PC-9 (cell line): ENCODE results near the gene TPCN2. TPM values are rescaled to one million over a fixed set of nuclear protein-coding genes. Genes with fewer than 3 reads are reported as not detected.

Experiments used
- BruUV-seq: library from RNA; stranded (reverse); fragments of 400-500 nt; replicated peaks from 2 replicates; lab custom pipeline; 2021; lab: Mats Ljungman, UMichigan
- CTCF ChIA-PET: fragments of 300-600 bp; sonication (Branson Sonifier 250); formaldehyde crosslinking; loops from one replicate; lab custom pipeline; 2022; ENCODE audit warnings: antibody characterized with exemption; lab: Charles Lee
- POLR2A ChIA-PET: fragments of 300-600 bp; sonication (Branson Sonifier 250); formaldehyde crosslinking; loops from one replicate; lab custom pipeline; 2022; ENCODE audit warnings: antibody characterized with exemption; ENCODE audit not compliant: unreplicated experiment; lab: Charles Lee
- DNase-seq, 2 experiments: peaks; one replicate each; pipeline versions ENCODE4 v3.0.0 to v3.0.0-alpha.2; 2015 to 2022; ENCODE audit warnings: mixed read lengths in 1 of 2
- H2AFZ ChIP-seq: fragments of 200-600 bp; sonication (generic); 2 replicates; pipeline ENCODE4 v1.8.1; 2017; ENCODE audit warnings: antibody characterized with exemption
- H3F3A ChIP-seq: fragments of 200-600 bp; sonication (generic); 2 replicates; pipeline ENCODE4 v1.8.1; 2017; ENCODE audit warnings: antibody characterized with exemption, mild to moderate bottlenecking, low read depth; ENCODE audit not compliant: insufficient read depth
- H3K27ac ChIP-seq: fragments of 200-600 bp; sonication (generic); 2 replicates; pipeline ENCODE4 v1.6.1; 2016; ENCODE audit warnings: mixed run types
- H3K27me3 ChIP-seq: fragments of 200-600 bp; sonication (generic); 2 replicates; pipeline ENCODE4 v1.6.1; 2016; ENCODE audit warnings: low read depth, mixed run types; ENCODE audit not compliant: insufficient read depth
- H3K36me3 ChIP-seq: fragments of 200-600 bp; sonication (generic); 2 replicates; pipeline ENCODE4 v1.6.1; 2016; ENCODE audit warnings: low read depth, mixed run types
- H3K4me1 ChIP-seq: fragments of 200-600 bp; sonication (generic); replicated peaks from 2 replicates; pipeline ENCODE4 v1.6.1; 2016; ENCODE audit warnings: mixed run types; ENCODE audit not compliant: insufficient read depth
- H3K4me2 ChIP-seq: fragments of 200-600 bp; sonication (generic); 2 replicates; pipeline ENCODE4 v1.6.1; 2017; ENCODE audit warnings: mixed run types
- H3K4me3 ChIP-seq: fragments of 200-600 bp; sonication (generic); 2 replicates; pipeline ENCODE4 v1.6.1; 2016; ENCODE audit warnings: mixed run types
- H3K79me2 ChIP-seq: fragments of 200-600 bp; sonication (generic); 2 replicates; pipeline ENCODE4 v1.6.1; 2017; ENCODE audit warnings: low read depth, mixed run types
- H3K9me2 ChIP-seq: fragments of 200-600 bp; sonication (generic); 2 replicates; pipeline ENCODE4 v1.8.1; 2017; ENCODE audit warnings: mild to moderate bottlenecking; ENCODE audit not compliant: insufficient read depth
- H3K9me3 ChIP-seq: fragments of 200-600 bp; sonication (generic); 2 replicates; pipeline ENCODE4 v1.8.1; 2016; ENCODE audit warnings: low read depth; ENCODE audit not compliant: insufficient read depth
- H4K20me1 ChIP-seq: fragments of 200-600 bp; sonication (generic); 2 replicates; pipeline ENCODE4 v1.8.1; 2017; ENCODE audit not compliant: insufficient read depth
- EZH2 ChIP-seq: fragments of 200-600 bp; sonication (generic); IDR thresholded peaks from 2 replicates; pipeline ENCODE4 v1.8.0; 2017; ENCODE audit warnings: antibody characterized with exemption, low read depth
- intact Hi-C: fragments of 100-400 bp; cut with micrococcal nuclease; formaldehyde crosslinking; loops from one replicate; pipeline ENCODE4 v1.10.0; 2022; ENCODE audit not compliant: unreplicated experiment
- total RNA-seq: library from RNA; stranded (reverse); gene quantifications from 2 replicates; pipeline ENCODE4 v1.2.3, GENCODE V29; 2021
- TF ChIP-seq, protein P1 (sequence below): fragments of 200-600 bp; sonication (generic); conservative IDR thresholded peaks from 2 replicates; pipeline ENCODE4 v1.6.1; 2017; ENCODE audit warnings: mixed run types, antibody characterized with exemption, mild to moderate bottlenecking, moderate library complexity

TPCN2 gene
- total RNA-seq, 1 experiment from 2014 or later: 24.8 TPM

DNA sequence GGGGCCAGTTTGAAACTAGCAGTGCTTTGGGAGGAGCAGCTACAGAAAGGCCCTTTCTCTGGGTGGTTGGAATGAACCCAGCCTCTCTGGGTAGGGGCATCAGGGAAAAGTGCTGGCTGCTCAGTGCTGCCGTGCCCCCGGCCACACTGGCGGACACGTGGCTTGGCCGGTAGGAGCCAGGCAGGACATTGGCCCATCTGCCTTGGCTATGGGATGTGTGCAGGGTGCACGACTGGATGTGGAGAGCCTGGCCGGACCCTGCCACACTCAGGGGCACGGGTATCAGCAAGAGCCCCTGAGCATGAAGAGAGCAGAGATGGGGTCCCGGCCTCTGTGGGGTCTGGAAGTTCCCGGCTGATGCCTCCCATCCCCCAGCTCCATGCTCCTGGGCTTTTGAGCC is 46.6 kb downstream of the TPCN2 start:
- H3K79me2 ChIP-seq: no peaks in the 10 kb centered on the region
- H3K4me1 ChIP-seq: peaks cover 12% of the 10 kb centered on the region; the same call in 1 of the 2 replicates
- no peaks in the 10 kb centered on the region for H3K27me3 ChIP-seq
- no peaks in the 10 kb centered on the region for H3K9me2 ChIP-seq
- H3K27ac ChIP-seq: no peak overlapping the region
- DNase-seq: no peak
- peaks cover 5% of the 10 kb centered on the region; the same call in 1 of the 2 replicates for H3K36me3 ChIP-seq
- H2AFZ ChIP-seq: no peak overlapping the region
- H3K4me2 ChIP-seq: no peak overlapping the region
- no peak overlapping the region for H3K4me3 ChIP-seq
- no peak for TF ChIP-seq EZH2
- TF ChIP-seq, protein P1, sequence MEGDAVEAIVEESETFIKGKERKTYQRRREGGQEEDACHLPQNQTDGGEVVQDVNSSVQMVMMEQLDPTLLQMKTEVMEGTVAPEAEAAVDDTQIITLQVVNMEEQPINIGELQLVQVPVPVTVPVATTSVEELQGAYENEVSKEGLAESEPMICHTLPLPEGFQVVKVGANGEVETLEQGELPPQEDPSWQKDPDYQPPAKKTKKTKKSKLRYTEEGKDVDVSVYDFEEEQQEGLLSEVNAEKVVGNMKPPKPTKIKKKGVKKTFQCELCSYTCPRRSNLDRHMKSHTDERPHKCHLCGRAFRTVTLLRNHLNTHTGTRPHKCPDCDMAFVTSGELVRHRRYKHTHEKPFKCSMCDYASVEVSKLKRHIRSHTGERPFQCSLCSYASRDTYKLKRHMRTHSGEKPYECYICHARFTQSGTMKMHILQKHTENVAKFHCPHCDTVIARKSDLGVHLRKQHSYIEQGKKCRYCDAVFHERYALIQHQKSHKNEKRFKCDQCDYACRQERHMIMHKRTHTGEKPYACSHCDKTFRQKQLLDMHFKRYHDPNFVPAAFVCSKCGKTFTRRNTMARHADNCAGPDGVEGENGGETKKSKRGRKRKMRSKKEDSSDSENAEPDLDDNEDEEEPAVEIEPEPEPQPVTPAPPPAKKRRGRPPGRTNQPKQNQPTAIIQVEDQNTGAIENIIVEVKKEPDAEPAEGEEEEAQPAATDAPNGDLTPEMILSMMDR: no peak
- no peaks in the 10 kb centered on the region for H3K9me3 ChIP-seq
- CTCF ChIA-PET: no interaction called here
- H4K20me1 ChIP-seq: no peaks in the 10 kb centered on the region
- BruUV-seq: no TSS peak
- POLR2A ChIA-PET: no interaction called here
- intact Hi-C loops: no loop called here
- peaks cover 13% of the 10 kb centered on the region; the same call in 1 of the 2 replicates for H3F3A ChIP-seq

DNA sequence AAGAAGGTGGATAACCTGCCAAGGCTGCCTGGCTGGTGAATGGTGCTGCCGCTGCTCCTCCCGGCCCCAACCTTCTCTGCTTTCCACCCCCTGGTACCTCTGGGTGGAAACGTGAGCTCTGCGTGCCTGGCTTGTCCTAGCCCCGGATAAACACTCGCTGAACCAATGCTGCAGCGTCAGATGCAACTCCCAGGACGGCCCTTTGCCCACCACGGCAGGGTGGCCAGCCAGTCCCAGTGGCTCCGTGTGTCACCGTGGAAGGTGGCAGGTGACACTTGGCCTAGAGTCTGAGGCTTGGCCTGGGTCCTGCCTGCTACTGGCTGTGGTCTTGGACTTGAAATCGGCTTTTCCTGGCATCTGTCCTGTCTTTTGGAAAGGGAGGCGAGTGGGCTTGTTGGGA is 47.7 kb downstream of the TPCN2 start:
- no peaks in the 10 kb centered on the region for H3K27me3 ChIP-seq
- peaks cover 9% of the 10 kb centered on the region; the same call in 1 of the 2 replicates for H3F3A ChIP-seq
- no peak overlapping the region for H2AFZ ChIP-seq
- H3K4me3 ChIP-seq: no peak overlapping the region
- H3K9me3 ChIP-seq: no peaks in the 10 kb centered on the region
- no peaks in the 10 kb centered on the region for H3K79me2 ChIP-seq
- H3K4me1 ChIP-seq: peaks cover 12% of the 10 kb centered on the region; the same call in 1 of the 2 replicates
- ChIA-PET CTCF (interaction anchor here (0.6 kb wide), 1 partner anchor 561 kb away, joined by 3 read pairs; no protein-coding TSS in a partner anchor), POLR2A (no interaction called here)
- no peak for DNase-seq
- H4K20me1 ChIP-seq: no peaks in the 10 kb centered on the region
- H3K27ac ChIP-seq: no peak overlapping the region
- no peak overlapping the region for H3K4me2 ChIP-seq
- peaks cover 3% of the 10 kb centered on the region; the same call in 1 of the 2 replicates for H3K36me3 ChIP-seq
- TF ChIP-seq, protein P1: no peak
- no peak for TF ChIP-seq EZH2
- intact Hi-C loops: no loop called here
- no peaks in the 10 kb centered on the region for H3K9me2 ChIP-seq
- no TSS peak for BruUV-seq

DNA sequence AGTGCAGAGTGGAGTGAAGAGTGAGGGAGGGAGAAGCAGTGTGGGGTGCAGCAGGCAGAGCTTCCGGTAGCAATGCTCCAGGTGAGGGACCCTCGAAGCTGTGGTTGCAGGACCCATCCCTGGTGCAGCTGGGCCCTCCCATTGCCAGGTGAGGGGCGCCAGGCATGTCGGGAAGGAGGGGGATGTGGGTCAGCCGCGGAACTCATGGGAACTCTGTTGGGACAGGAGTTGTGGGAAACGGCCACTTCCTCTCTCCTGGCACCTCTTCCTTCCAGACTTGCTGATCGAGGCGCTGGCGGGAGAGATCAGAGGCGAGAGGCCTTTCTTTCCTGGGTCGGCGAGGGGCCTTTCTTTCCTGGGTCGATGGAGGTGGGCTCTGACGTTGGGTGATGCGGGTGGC is 48.5 kb downstream of the TPCN2 start:
- POLR2A ChIA-PET: no interaction called here
- no peaks in the 10 kb centered on the region for H4K20me1 ChIP-seq

More for the DNA sequence above, 48.5 kb downstream of the TPCN2 start:
- Histone ChIP-seq H3K4me3 (no peak overlapping the region), H3F3A (peaks cover 12% of the 10 kb centered on the region; the same call in 1 of the 2 replicates), H3K9me3 (no peaks in the 10 kb centered on the region), H3K27me3 (no peaks in the 10 kb centered on the region), H3K79me2 (peaks cover 2% of the 10 kb centered on the region; the same call in 1 of the 2 replicates), H3K9me2 (no peaks in the 10 kb centered on the region), H3K4me2 (no peak overlapping the region), H2AFZ (no peak overlapping the region), H3K36me3 (no peaks in the 10 kb centered on the region), H3K27ac (no peak overlapping the region), H3K4me1 (peaks cover 20% of the 10 kb centered on the region)
- CTCF ChIA-PET: interaction anchor here (0.6 kb wide), 1 partner anchor 560 kb away, joined by 3 read pairs; no protein-coding TSS in a partner anchor
- TF ChIP-seq, protein P1: no peak
- TF ChIP-seq EZH2: no peak
- intact Hi-C loops: no loop called here
- BruUV-seq: no TSS peak
- DNase-seq: no peak
